Fibroblast of the aortic adventitia (primary cell): ENCODE measurements around the gene NEIL3. TPM values are rescaled to one million over a fixed set of nuclear protein-coding genes. Genes with fewer than 3 reads are reported as not detected.
A peak's percentile ranks its signal among the peaks of the same experiment; 100 is the strongest.

Experiments used
- DNase-seq: peaks from one replicate; pipeline ENCODE4 v3.0.0-alpha.2; 2010; ENCODE audit warnings: low read depth
- H3K4me3 ChIP-seq: 2 replicates; pipeline ENCODE4 v1.5.1; 2011; ENCODE audit warnings: low read depth, mild to moderate bottlenecking, control low read depth, low read length, moderate library complexity
- total RNA-seq: library from RNA; depleted of rRNA; stranded (reverse); fragments of >200 nt; gene quantifications from 2 replicates; pipeline ENCODE4 v1.2.3, GENCODE V29; 2012; ENCODE audit warnings: low replicate concordance
- TF ChIP-seq, protein P1 (sequence below): IDR thresholded peaks from 2 replicates; pipeline ENCODE4 v1.5.1; 2011; ENCODE audit warnings: mild to moderate bottlenecking, low read length, control low read depth, inconsistent platforms; ENCODE audit not compliant: insufficient read depth

Gene NEIL3
- total RNA-seq, 1 donor = 20.8 TPM

DNA sequence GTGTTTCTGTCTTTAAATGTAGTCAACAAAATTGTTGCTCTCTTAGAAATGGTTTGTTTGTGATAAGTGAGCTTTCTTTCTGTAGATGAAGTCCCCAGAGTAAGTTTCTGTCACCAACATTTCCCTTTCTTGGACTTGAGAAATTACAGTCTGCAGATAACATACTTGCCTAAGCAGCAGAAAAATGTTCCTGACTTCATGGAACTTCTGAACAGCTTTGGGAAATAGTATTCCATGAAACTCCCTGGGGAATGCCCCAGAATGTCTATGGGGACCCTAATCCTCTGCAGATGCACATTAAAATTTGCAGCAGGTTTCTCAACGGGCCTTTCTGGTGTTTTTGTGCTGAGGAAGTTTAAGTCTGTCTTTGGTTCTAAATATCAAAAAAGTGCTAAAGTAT, 38.6 kb upstream of the NEIL3 start:
- TF ChIP-seq, protein P1, sequence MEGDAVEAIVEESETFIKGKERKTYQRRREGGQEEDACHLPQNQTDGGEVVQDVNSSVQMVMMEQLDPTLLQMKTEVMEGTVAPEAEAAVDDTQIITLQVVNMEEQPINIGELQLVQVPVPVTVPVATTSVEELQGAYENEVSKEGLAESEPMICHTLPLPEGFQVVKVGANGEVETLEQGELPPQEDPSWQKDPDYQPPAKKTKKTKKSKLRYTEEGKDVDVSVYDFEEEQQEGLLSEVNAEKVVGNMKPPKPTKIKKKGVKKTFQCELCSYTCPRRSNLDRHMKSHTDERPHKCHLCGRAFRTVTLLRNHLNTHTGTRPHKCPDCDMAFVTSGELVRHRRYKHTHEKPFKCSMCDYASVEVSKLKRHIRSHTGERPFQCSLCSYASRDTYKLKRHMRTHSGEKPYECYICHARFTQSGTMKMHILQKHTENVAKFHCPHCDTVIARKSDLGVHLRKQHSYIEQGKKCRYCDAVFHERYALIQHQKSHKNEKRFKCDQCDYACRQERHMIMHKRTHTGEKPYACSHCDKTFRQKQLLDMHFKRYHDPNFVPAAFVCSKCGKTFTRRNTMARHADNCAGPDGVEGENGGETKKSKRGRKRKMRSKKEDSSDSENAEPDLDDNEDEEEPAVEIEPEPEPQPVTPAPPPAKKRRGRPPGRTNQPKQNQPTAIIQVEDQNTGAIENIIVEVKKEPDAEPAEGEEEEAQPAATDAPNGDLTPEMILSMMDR = no peak
- peak; percentile 7 for DNase-seq
- no peak overlapping the region for H3K4me3 ChIP-seq

DNA sequence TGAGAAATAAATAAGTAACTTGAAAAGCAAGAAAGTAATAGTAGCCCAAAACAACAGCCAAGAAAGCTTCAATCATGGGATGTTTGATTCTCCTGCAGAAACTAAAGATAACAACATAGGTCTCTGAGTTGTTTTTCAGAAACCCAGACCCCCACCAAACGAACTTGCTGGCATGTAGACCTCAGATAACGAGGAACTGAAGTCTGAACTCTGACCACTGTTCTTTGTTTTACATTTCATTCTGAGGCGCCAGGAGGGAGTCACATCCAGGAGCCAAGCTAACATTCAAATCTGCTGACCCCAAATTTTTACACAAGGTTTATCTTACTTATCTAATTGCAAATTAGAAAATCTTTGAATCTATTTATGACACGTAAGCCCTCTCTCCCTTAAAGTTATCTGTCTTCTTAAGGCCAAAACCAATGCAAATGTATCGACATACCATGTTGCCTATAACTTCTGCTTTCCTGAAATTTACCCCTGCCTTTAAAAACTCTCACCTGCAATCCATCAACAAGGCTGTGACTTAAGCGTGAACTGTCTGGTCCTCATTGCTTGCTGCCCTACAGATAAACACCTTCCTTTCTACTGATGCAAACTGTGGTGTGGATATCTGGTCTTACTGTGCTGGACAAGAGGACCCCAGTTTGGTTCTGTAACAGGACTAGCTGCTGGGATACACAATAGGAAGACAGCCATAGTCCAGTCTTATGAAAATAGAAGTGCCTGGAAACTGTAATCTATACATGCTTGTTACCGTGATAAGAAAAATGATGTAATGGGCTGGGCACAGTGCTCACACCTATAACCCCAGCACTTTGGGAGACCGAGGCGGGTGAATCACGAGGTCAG, 37.5 kb upstream of the NEIL3 start:
- no peak for DNase-seq
- TF ChIP-seq, protein P1 = no peak
- no peak overlapping the region for H3K4me3 ChIP-seq

GRCh38 chr4:177275999-177276398, 33.7 kb upstream of the NEIL3 start:
- TF ChIP-seq, protein P1 = no peak
- DNase-seq = no peak
- no peak overlapping the region for H3K4me3 ChIP-seq

DNA sequence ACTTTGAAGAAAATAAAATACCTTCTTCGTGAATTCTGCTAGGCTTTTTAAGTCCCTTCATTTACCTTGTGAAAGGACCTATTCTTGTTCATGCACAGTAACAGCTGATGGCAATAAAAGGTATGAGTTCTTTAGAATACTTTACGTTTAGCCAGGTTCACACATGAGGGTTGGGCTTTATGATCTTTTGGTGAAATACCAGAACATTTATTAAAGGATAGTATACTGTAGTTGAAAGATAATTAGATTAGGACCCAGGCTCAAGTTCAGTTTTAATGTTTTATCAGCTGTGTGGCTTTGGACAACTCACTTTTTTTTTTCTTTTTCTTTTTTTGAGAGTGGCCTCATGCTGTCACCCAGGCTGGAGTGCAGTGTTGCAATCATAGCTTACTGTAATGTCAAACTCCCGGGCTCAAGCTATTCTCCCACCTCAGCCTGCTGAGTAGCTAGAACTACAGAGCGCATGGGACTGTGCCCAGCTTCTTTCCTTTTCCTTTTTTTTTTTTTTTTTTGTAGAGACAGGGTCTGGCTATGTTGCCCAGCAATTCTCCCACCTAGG, 28.2 kb upstream of the NEIL3 start:
- H3K4me3 ChIP-seq = no peak overlapping the region
- TF ChIP-seq, protein P1 = no peak
- no peak for DNase-seq

- TF ChIP-seq, protein P1 = no peak
- no peak overlapping the region for H3K4me3 ChIP-seq
- DNase-seq = no peak
Observed at GRCh38 chr4:177282284-177282835, 27.3 kb upstream of the NEIL3 start.

- peak; percentile 52 for DNase-seq
- TF ChIP-seq, protein P1 = no peak
- H3K4me3 ChIP-seq = no peak overlapping the region
Observed at GRCh38 chr4:177283167-177283566, 26.5 kb upstream of the NEIL3 start.
